OCI-LY3 (cell line): Measurements from ENCODE around the gene EIPR1.

Source experiments
- H2AFZ ChIP-seq: fragments of 200-600, 300-600 bp; shearing (Covaris generic); 2 replicates; pipeline ENCODE4 v1.6.0; 2014; ENCODE audit warnings: antibody characterized with exemption, low read depth, low read length
- H3K27ac ChIP-seq: fragments of 200-600, 300-600 bp; sonication (generic); 2 replicates; pipeline ENCODE4 v1.5.1; 2014; ENCODE audit warnings: mild to moderate bottlenecking, low read length, moderate library complexity, mixed read lengths
- H3K27me3 ChIP-seq: fragments of 200-600, 300-600 bp; sonication (generic); 2 replicates; pipeline ENCODE4 v1.6.1; 2014; ENCODE audit warnings: low read depth, low read length, mixed read lengths
- H3K36me3 ChIP-seq: fragments of 200-600, 300-600 bp; sonication (generic); replicated peaks from 2 replicates; pipeline ENCODE3; 2014; ENCODE audit warnings: low read depth, low read length, mixed read lengths
- H3K4me1 ChIP-seq: fragments of 300-600, 200-600 bp; sonication (generic); 2 replicates; pipeline ENCODE4 v1.6.1; 2014; ENCODE audit warnings: low read length, mixed read lengths
- H3K4me2 ChIP-seq: fragments of 200-600, 300-600 bp; sonication (generic); 2 replicates; pipeline ENCODE4 v1.6.1; 2014; ENCODE audit warnings: low read length, mixed read lengths
- H3K4me3 ChIP-seq: fragments of 300-600, 200-600 bp; sonication (generic); 2 replicates; pipeline ENCODE4 v1.5.1; 2014; ENCODE audit warnings: antibody characterized with exemption, mild to moderate bottlenecking, low read length, moderate library complexity
- H3K79me2 ChIP-seq: fragments of 300-600, 200-600 bp; shearing (Covaris generic); 2 replicates; pipeline ENCODE4 v1.6.1; 2014; ENCODE audit warnings: mild to moderate bottlenecking, low read length, mixed read lengths
- H3K9ac ChIP-seq: fragments of 300-600, 200-600 bp; shearing (Covaris generic); 2 replicates; pipeline ENCODE4 v1.6.0; 2014; ENCODE audit warnings: mild to moderate bottlenecking, low read length, moderate library complexity
- H3K9me3 ChIP-seq: fragments of 200-600, 300-600 bp; shearing (Covaris generic); 2 replicates; pipeline ENCODE4 v1.6.1; 2014; ENCODE audit warnings: low read length, mixed read lengths; ENCODE audit not compliant: insufficient read depth
- H4K20me1 ChIP-seq: fragments of 200-600, 300-600 bp; sonication (generic); 2 replicates; pipeline ENCODE4 v1.6.1; 2016; ENCODE audit warnings: low read length, mixed read lengths; ENCODE audit not compliant: insufficient read depth
- CTCF ChIP-seq: fragments of 200-600, 300-600 bp; sonication (generic); IDR thresholded peaks from 2 replicates; pipeline ENCODE4 v1.5.1; 2014; ENCODE audit warnings: antibody characterized with exemption, low read length, low read depth
- EZH2phosphoT487 ChIP-seq: fragments of 200-600 bp; shearing (Covaris generic); IDR thresholded peaks from 2 replicates; pipeline ENCODE4 v1.6.1; 2018; ENCODE audit warnings: antibody characterized with exemption, mixed run types, low read depth

The EIPR1 gene

GRCh38 chr2:3336844-3337243 is 40.8 kb downstream of the EIPR1 start:
- Histone ChIP-seq H3K27me3 (no peaks in the 10 kb centered on the region), H4K20me1 (no peaks in the 10 kb centered on the region), H2AFZ (no peak overlapping the region), H3K4me2 (no peak overlapping the region), H3K4me1 (no peaks in the 10 kb centered on the region), H3K9me3 (no peaks in the 10 kb centered on the region), H3K36me3 (peaks cover 29% of the 10 kb centered on the region), H3K79me2 (no peaks in the 10 kb centered on the region), H3K4me3 (no peak overlapping the region), H3K27ac (no peak overlapping the region), H3K9ac (no peak overlapping the region)
- TF ChIP-seq EZH2phosphoT487 (no peak), CTCF (no peak)

- Histone ChIP-seq H3K27me3 (no peaks in the 10 kb centered on the region), H3K36me3 (peaks cover 39% of the 10 kb centered on the region), H3K4me2 (no peak overlapping the region), H3K4me3 (no peak overlapping the region), H3K27ac (no peak overlapping the region), H4K20me1 (no peaks in the 10 kb centered on the region), H2AFZ (no peak overlapping the region), H3K9me3 (no peaks in the 10 kb centered on the region), H3K4me1 (no peaks in the 10 kb centered on the region), H3K79me2 (peaks cover 6% of the 10 kb centered on the region; the same call in 1 of the 2 replicates), H3K9ac (no peak overlapping the region)
- TF ChIP-seq EZH2phosphoT487 (no peak), CTCF (no peak)
Observed at GRCh38 chr2:3334392-3335345, 42.9 kb downstream of the EIPR1 start.

GRCh38 chr2:3332133-3332532 is 45.5 kb downstream of the EIPR1 start:
- Histone ChIP-seq H3K27ac (no peak overlapping the region), H3K4me3 (no peak overlapping the region), H3K36me3 (peaks cover 36% of the 10 kb centered on the region), H3K9me3 (no peaks in the 10 kb centered on the region), H3K79me2 (peaks cover 13% of the 10 kb centered on the region), H2AFZ (no peak overlapping the region), H4K20me1 (no peaks in the 10 kb centered on the region), H3K9ac (no peak overlapping the region), H3K4me2 (no peak overlapping the region), H3K4me1 (no peaks in the 10 kb centered on the region), H3K27me3 (no peaks in the 10 kb centered on the region)
- TF ChIP-seq EZH2phosphoT487, result no peak
- no peak for TF ChIP-seq CTCF

- Histone ChIP-seq H3K36me3 (peaks cover 24% of the 10 kb centered on the region), H3K9ac (no peak overlapping the region), H2AFZ (no peak overlapping the region), H3K4me2 (no peak overlapping the region), H3K4me1 (no peaks in the 10 kb centered on the region), H3K27ac (no peak overlapping the region), H3K27me3 (no peaks in the 10 kb centered on the region), H3K4me3 (no peak overlapping the region), H4K20me1 (no peaks in the 10 kb centered on the region), H3K79me2 (peaks cover 13% of the 10 kb centered on the region), H3K9me3 (no peaks in the 10 kb centered on the region)
- TF ChIP-seq EZH2phosphoT487 (no peak), CTCF (no peak)
Observed at GRCh38 chr2:3329491-3329890, 48.1 kb downstream of the EIPR1 start.
